HG03558 (cell line): ENCODE data around the gene CACNA1E.

Experiments used
- ATAC-seq: cut with Tn5 transposase; IDR thresholded peaks from one replicate; pipeline ENCODE4 v1.9.1; 2021; ENCODE audit warnings: moderate number of reproducible peaks; ENCODE audit not compliant: unreplicated experiment; ENCODE audit errors: extremely low read depth

The CACNA1E gene

GRCh38 chr1:181618559-181618958 lies 135.2 kb downstream of the CACNA1E start:
- no peak for ATAC-seq

- no peak for ATAC-seq
Measured at GRCh38 chr1:181620183-181620582, 136.9 kb downstream of the CACNA1E start.

- ATAC-seq, result no peak
Measured at GRCh38 chr1:181623850-181624249, 140.5 kb downstream of the CACNA1E start.

DNA sequence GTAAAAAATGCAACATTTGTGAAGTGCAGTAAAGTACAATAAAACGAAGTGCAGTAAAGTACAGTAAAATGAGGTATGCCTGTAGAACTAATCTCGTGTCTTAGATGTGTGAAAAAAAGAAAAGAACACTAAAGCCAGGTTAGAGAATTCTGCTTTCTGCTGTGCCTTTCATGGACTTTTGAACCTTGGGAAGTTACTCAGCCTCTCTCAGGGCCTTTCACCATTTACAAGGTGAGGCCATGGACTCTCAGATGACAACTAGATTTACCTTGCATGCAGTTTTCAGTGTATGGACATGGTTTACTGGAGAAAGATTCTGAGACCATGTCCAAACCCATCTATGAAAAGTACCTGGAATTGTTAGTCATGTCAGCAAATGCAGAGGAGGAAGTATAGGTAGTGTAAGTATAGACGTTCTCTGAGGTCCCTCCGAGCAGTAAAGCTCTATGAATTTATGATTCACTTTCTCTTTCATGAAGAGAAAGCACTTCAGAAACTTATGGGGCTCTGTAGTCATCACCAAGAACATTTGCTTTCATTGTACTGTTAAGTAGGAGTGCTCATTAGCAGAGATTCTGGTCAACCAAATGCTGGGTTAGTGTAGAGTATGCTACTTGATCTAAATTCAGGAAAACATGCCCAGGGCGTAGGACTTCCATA lies 143.1 kb downstream of the CACNA1E start:
- no peak for ATAC-seq

DNA sequence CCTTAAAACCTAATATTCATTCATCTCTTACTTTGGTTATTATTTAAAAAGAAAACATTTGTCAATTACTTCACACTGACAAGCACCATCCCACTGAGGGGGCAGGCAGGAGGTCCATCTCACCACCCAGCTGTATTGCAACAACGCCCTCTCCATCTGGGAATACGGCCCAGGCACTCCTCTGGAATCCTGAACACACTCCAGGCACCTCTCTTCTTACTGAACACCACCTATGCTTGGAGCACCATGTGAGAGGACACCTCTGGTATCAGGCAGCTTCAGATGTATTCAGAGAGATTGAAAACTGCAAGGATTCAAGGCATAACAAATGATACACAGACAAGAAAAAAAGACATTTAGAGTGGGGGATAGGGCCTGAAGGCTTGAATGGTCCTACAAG lies 147.1 kb downstream of the CACNA1E start:
- no peak for ATAC-seq

DNA sequence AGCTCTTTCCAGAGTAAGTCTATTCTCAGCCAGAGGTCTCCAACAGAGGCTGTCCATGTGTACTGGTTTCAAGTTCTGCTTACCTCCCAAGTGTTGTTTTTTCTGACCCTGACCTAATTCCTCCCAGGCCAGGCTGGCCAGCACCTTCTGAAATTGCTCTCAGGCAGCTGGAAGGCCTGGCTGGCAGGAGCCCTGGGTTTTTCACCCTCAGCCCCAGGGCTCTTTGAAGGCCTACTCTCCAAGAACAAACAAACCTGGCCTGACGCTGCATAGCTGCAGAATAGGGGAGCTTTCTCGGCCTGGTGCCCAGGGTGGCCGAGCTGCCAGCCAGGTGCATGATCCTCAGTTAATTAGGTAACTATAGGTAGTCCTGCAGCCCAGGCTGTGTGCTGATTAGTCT lies 147.5 kb downstream of the CACNA1E start:
- no peak for ATAC-seq

DNA sequence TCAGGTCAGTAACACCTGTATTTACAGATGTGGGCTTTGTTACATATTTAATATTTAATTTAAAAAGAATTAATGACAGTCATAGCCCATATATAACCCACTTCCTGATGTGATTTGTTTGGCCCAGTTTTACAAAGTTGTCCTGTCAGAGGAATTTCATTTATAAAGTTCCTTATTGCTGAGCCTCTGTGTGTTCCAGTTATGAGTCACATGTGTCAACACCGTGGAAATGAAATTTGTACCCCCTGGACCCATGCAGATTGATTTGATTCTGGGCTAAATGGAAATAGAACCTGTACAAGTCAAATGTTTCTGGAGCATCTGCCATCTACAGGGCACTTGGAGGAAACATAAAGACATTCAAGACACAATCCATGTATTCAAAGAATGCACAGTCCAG lies 149.2 kb downstream of the CACNA1E start:
- no peak for ATAC-seq

- ATAC-seq, result no peak
Measured at GRCh38 chr1:181632960-181633359, 149.6 kb downstream of the CACNA1E start.

GRCh38 chr1:181635110-181635509 lies 151.8 kb downstream of the CACNA1E start:
- ATAC-seq, result no peak

GRCh38 chr1:181637998-181638397 lies 154.7 kb downstream of the CACNA1E start:
- no peak for ATAC-seq

- no peak for ATAC-seq
Measured at GRCh38 chr1:181640956-181641355, 157.6 kb downstream of the CACNA1E start.

GRCh38 chr1:181643631-181644030 lies 160.3 kb downstream of the CACNA1E start:
- ATAC-seq, result no peak

GRCh38 chr1:181645171-181645570 lies 161.9 kb downstream of the CACNA1E start:
- ATAC-seq, result no peak

- no peak for ATAC-seq
Measured at GRCh38 chr1:181646710-181647109, 163.4 kb downstream of the CACNA1E start.

DNA sequence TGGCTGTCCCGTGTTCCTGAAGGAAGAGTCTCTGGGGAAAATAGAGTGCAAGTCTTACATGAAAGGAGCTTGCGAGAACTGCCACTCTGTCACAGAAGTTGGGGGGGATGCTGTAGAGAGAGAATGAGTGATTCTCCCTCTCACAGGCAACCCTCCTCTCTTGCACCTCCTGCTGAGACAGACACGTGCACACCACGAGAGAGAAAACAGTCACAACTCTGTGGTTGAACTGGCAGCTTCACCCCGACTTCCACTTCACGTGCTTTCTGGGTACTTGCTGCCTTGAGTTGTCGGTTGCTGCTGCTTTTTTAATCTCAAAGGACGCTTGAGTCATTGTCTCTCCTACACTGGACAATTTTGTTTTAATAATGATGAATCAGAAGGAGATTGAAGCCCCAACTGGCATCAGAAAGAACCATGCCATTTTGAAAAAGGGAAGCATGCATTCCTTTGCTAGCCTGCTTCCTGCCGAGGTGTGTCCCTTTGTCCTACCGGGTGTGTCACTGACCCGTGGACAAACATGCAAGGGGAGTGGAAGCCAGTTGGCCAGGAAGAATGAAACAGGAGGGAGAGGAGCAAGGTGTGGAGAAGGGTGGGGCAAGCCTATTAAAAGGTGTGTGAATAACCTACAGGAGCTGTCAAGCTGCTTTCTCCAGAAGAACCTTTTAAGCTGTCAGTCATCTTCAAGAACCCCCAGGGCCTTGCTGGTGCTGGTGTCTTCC lies 164.2 kb downstream of the CACNA1E start:
- ATAC-seq, result no peak

- no peak for ATAC-seq
Measured at GRCh38 chr1:181651276-181651675, 168.0 kb downstream of the CACNA1E start.

DNA sequence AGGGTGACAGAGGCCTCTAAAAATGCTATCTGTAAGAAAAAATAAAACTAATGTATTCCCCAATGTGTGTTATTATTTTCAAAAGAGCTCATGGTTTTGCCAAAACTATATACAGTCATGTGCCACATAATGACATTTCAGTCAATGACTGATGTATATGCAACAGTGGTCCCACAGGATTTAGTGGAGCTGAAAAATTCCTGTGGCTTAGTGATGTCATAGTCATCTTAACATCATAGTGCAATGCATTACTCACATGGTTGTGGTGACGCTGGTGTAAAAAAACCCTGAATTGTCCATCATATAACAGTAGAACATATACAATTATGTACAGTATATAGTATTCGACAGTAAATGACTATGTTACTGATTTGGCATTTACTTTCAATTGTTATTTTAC lies 172.4 kb downstream of the CACNA1E start:
- no peak for ATAC-seq

DNA sequence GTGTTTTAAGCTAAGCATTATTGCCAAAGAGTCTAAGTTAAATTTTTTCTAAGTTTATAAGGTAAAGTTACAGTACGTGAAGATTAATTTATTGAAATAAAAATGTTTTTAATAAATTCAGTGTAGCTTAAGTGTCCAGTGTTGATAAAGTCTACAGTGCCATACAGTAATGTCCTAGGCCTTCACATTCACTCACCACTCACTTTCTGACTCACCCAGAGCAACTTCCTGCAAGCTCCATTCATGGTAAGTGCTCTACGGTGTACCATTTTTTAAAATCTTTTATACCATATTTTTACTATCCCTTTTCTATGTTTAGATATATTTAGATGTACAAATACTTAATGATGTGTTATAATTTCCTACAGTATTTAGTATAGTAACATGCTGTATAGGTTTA lies 173.2 kb downstream of the CACNA1E start:
- no peak for ATAC-seq

DNA sequence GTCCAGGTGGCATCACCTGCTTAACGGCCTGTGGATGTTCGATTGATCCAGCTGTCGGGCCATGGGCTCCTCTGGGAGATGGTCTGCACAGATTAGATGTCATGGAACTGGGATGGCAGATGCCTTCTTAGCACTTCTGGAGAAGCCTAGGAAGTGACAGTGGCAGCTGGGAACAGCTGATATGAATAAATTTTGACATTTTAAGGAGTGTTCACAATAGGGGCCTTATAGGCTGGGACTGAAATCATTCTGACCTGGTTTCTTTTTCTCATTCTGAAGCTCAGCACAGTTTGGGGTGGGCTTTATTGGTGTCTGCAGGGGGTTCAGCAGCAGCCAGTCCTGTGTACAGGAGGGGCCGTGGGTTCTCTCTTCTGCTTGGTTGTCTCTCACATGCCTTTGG lies 175.3 kb downstream of the CACNA1E start:
- no peak for ATAC-seq

DNA sequence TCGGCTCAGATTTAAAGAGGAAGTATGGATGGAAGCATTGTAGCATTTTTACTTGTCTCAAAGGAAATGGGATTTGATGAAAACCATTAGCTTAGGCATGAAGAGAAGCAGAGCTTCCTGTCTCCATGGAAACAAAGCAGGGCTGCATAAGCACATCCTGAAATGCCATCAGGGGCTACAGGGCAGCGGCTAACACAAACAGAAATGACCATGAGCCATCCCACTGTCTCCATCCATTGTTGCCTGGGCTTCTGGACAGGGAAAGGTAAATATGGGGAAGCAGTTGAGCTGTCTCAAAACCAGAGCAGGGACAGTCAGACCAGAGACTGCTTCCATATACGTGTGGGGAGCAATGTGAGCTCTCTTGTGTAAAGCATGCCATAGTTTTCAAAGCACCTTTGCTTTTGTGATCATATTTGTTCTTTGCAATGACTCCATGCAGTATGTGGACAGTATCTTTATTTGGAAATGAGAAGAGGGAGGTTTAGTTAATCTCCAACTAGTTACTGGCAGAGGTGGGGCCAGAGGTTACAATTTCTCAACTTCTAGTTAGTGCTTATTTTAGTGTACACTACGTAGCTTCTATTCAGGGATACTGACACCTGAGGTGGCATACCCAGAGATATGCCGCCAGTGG lies 176.1 kb downstream of the CACNA1E start:
- ATAC-seq, result no peak

GRCh38 chr1:181660621-181661020 lies 177.3 kb downstream of the CACNA1E start:
- no peak for ATAC-seq

DNA sequence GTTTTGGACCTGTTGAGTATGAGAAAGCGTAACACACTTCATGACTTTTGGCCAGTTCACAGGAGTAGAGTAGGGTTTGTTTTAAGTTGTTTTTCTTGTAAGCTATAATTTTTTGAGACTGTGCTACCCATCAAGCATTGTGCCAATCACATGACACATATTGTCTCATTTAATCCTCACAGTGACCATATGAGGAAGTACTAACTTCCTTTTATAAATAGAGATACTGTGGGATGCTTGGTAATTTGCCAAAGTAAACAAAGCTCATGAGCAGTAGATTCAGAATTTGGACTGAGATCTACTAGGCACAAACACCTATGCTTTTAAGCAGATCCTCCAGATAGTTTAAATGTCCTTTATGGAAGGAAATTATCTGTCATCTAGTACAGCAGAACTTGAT lies 178.3 kb downstream of the CACNA1E start:
- no peak for ATAC-seq
